ENCODE results near the gene RBM18. TPM values are rescaled to one million over a fixed set of nuclear protein-coding genes. Genes with fewer than 3 reads are reported as not detected.

Gene RBM18
- total RNA-seq, 1 experiment from 2014 or later, result 19.2 TPM

- TF ChIP-seq CTCF (IDR thresholded peaks at IDR 0.05), result no peak
- no peak for TF ChIP-seq TCF7L2 (IDR thresholded peaks at IDR 0.05; ENCODE audit: low read depth, low read length)
- TF ChIP-seq POLR2AphosphoS5 (IDR thresholded peaks at IDR 0.05; ENCODE audit: low read depth, low read length), result no peak
- no peak for TF ChIP-seq SIN3A (IDR thresholded peaks at IDR 0.05; ENCODE audit: borderline replicate concordance, insufficient read depth, low read depth, low read length)
- no peak for TF ChIP-seq REST (IDR thresholded peaks at IDR 0.05; ENCODE audit: insufficient read depth in 1 of 2, low read depth in 2 of 2, low read length in 1 of 2)
- no TSS peak for BruUV-seq (replicated peaks)
- Histone ChIP-seq H3K9me3 (ENCODE audit: control insufficient read depth, insufficient read depth, low read depth, low read length) (no peaks in the 10 kb centered on the region), H3K27ac (ENCODE audit: low read length) (no peak overlapping the region), H3K4me3 (ENCODE audit: low read depth in 2 of 2, low read length in 2 of 2) (peak overlapping the region; percentile 32 to 46), H3K27me3 (ENCODE audit: control insufficient read depth, insufficient read depth, low read length) (no peaks in the 10 kb centered on the region), H3K4me1 (ENCODE audit: control insufficient read depth, insufficient read depth, low read length) (no peaks in the 10 kb centered on the region), H3K36me3 (ENCODE audit: control insufficient read depth, insufficient read depth, low read length) (no peaks in the 10 kb centered on the region)
- DNase-seq (ENCODE audit: low read depth, low spot score), result no peak
- intact Hi-C loops (cut with micrococcal nuclease; ENCODE audit: unreplicated experiment) (no loop called here), in situ Hi-C loops (cut with HindIII; ENCODE audit: low pct_unique_long_range_greater_than_20kb, low sequenced_read_pairs) (no loop called here)
- POLR2A ChIA-PET, result no interaction called here
- ATAC-seq, result no peak
- CTCF ChIA-PET, result no interaction called here
Observed at GRCh38 chr9:122214507-122214906, 50.1 kb downstream of the RBM18 start.

- no TSS peak for BruUV-seq (replicated peaks)
- POLR2A ChIA-PET, result no interaction called here
- H3K4me3 ChIP-seq (ENCODE audit: low read depth in 2 of 2, low read length in 2 of 2), result peak overlapping the region; percentile 32 to 46
- H3K4me1 ChIP-seq (ENCODE audit: control insufficient read depth, insufficient read depth, low read length), result no peaks in the 10 kb centered on the region
- CTCF ChIA-PET, result interaction anchor here (0.6 kb wide), 1 partner anchor 42 kb away, joined by 4 read pairs; no protein-coding TSS in a partner anchor
- no peak for TF ChIP-seq POLR2AphosphoS5 (IDR thresholded peaks at IDR 0.05; ENCODE audit: low read depth, low read length)
- no peak for TF ChIP-seq CTCF (IDR thresholded peaks at IDR 0.05)
- no peak for TF ChIP-seq TCF7L2 (IDR thresholded peaks at IDR 0.05; ENCODE audit: low read depth, low read length)
- TF ChIP-seq REST (IDR thresholded peaks at IDR 0.05; ENCODE audit: insufficient read depth in 1 of 2, low read depth in 2 of 2, low read length in 1 of 2), result no peak
- H3K27ac ChIP-seq (ENCODE audit: low read length), result no peak overlapping the region
- H3K36me3 ChIP-seq (ENCODE audit: control insufficient read depth, insufficient read depth, low read length), result no peaks in the 10 kb centered on the region
- DNase-seq (ENCODE audit: low read depth, low spot score) (no peak), ATAC-seq (peak; percentile 89)
- intact Hi-C loops (cut with micrococcal nuclease; ENCODE audit: unreplicated experiment) (no loop called here), in situ Hi-C loops (cut with HindIII; ENCODE audit: low pct_unique_long_range_greater_than_20kb, low sequenced_read_pairs) (no loop called here)
- no peaks in the 10 kb centered on the region for H3K9me3 ChIP-seq (ENCODE audit: control insufficient read depth, insufficient read depth, low read depth, low read length)
- no peaks in the 10 kb centered on the region for H3K27me3 ChIP-seq (ENCODE audit: control insufficient read depth, insufficient read depth, low read length)
Observed at GRCh38 chr9:122213589-122214413, 50.8 kb downstream of the RBM18 start.

All from Panc1 (cell line).